PC-9 (cell line): ENCODE data around the gene TPPP. TPM values are rescaled to one million over a fixed set of nuclear protein-coding genes. Genes with fewer than 3 reads are reported as not detected.
"Not testable (repeated sequence)": the region's sequence is repeated elsewhere in the genome, so short reads cannot be mapped to it uniquely, and the experiment has no call there.

ENCODE experiments used
- BruUV-seq: library from RNA; stranded (reverse); fragments of 400-500 nt; replicated peaks from 2 replicates; lab custom pipeline; 2021; lab: Mats Ljungman, UMichigan
- CTCF ChIA-PET: fragments of 300-600 bp; sonication (Branson Sonifier 250); formaldehyde crosslinking; loops from one replicate; lab custom pipeline; 2022; ENCODE audit warnings: antibody characterized with exemption; lab: Charles Lee
- POLR2A ChIA-PET: fragments of 300-600 bp; sonication (Branson Sonifier 250); formaldehyde crosslinking; loops from one replicate; lab custom pipeline; 2022; ENCODE audit warnings: antibody characterized with exemption; ENCODE audit not compliant: unreplicated experiment; lab: Charles Lee
- DNase-seq, 2 experiments: peaks; one replicate each; pipeline versions ENCODE4 v3.0.0 to v3.0.0-alpha.2; 2015 to 2022; ENCODE audit warnings: mixed read lengths in 1 of 2
- H2AFZ ChIP-seq: fragments of 200-600 bp; sonication (generic); 2 replicates; pipeline ENCODE4 v1.8.1; 2017; ENCODE audit warnings: antibody characterized with exemption
- H3F3A ChIP-seq: fragments of 200-600 bp; sonication (generic); 2 replicates; pipeline ENCODE4 v1.8.1; 2017; ENCODE audit warnings: antibody characterized with exemption, mild to moderate bottlenecking, low read depth; ENCODE audit not compliant: insufficient read depth
- H3K27ac ChIP-seq: fragments of 200-600 bp; sonication (generic); 2 replicates; pipeline ENCODE4 v1.6.1; 2016; ENCODE audit warnings: mixed run types
- H3K27me3 ChIP-seq: fragments of 200-600 bp; sonication (generic); 2 replicates; pipeline ENCODE4 v1.6.1; 2016; ENCODE audit warnings: low read depth, mixed run types; ENCODE audit not compliant: insufficient read depth
- H3K36me3 ChIP-seq: fragments of 200-600 bp; sonication (generic); 2 replicates; pipeline ENCODE4 v1.6.1; 2016; ENCODE audit warnings: low read depth, mixed run types
- H3K4me1 ChIP-seq: fragments of 200-600 bp; sonication (generic); replicated peaks from 2 replicates; pipeline ENCODE4 v1.6.1; 2016; ENCODE audit warnings: mixed run types; ENCODE audit not compliant: insufficient read depth
- H3K4me2 ChIP-seq: fragments of 200-600 bp; sonication (generic); 2 replicates; pipeline ENCODE4 v1.6.1; 2017; ENCODE audit warnings: mixed run types
- H3K4me3 ChIP-seq: fragments of 200-600 bp; sonication (generic); 2 replicates; pipeline ENCODE4 v1.6.1; 2016; ENCODE audit warnings: mixed run types
- H3K79me2 ChIP-seq: fragments of 200-600 bp; sonication (generic); 2 replicates; pipeline ENCODE4 v1.6.1; 2017; ENCODE audit warnings: low read depth, mixed run types
- H3K9me2 ChIP-seq: fragments of 200-600 bp; sonication (generic); 2 replicates; pipeline ENCODE4 v1.8.1; 2017; ENCODE audit warnings: mild to moderate bottlenecking; ENCODE audit not compliant: insufficient read depth
- H3K9me3 ChIP-seq: fragments of 200-600 bp; sonication (generic); 2 replicates; pipeline ENCODE4 v1.8.1; 2016; ENCODE audit warnings: low read depth; ENCODE audit not compliant: insufficient read depth
- H4K20me1 ChIP-seq: fragments of 200-600 bp; sonication (generic); 2 replicates; pipeline ENCODE4 v1.8.1; 2017; ENCODE audit not compliant: insufficient read depth
- EZH2 ChIP-seq: fragments of 200-600 bp; sonication (generic); IDR thresholded peaks from 2 replicates; pipeline ENCODE4 v1.8.0; 2017; ENCODE audit warnings: antibody characterized with exemption, low read depth
- intact Hi-C: fragments of 100-400 bp; cut with micrococcal nuclease; formaldehyde crosslinking; loops from one replicate; pipeline ENCODE4 v1.10.0; 2022; ENCODE audit not compliant: unreplicated experiment
- total RNA-seq: library from RNA; stranded (reverse); gene quantifications from 2 replicates; pipeline ENCODE4 v1.2.3, GENCODE V29; 2021
- TF ChIP-seq, protein P1 (sequence below): fragments of 200-600 bp; sonication (generic); conservative IDR thresholded peaks from 2 replicates; pipeline ENCODE4 v1.6.1; 2017; ENCODE audit warnings: mixed run types, antibody characterized with exemption, mild to moderate bottlenecking, moderate library complexity

TPPP gene
- total RNA-seq, 1 experiment from 2014 or later = 0.17 TPM

- CTCF ChIA-PET, H3K4me3 ChIP-seq, POLR2A ChIA-PET, H3K36me3 ChIP-seq, intact Hi-C loops, H3F3A ChIP-seq, H3K9me2 ChIP-seq, H3K4me1 ChIP-seq, H3K27ac ChIP-seq, H3K4me2 ChIP-seq, H2AFZ ChIP-seq, BruUV-seq, DNase-seq, H3K9me3 ChIP-seq, H3K79me2 ChIP-seq, H4K20me1 ChIP-seq: not testable (repeated sequence)
- peaks cover 66% of the 10 kb centered on the region for H3K27me3 ChIP-seq
Measured at GRCh38 chr5:723865-724264, 30.7 kb upstream of the TPPP start.

DNA sequence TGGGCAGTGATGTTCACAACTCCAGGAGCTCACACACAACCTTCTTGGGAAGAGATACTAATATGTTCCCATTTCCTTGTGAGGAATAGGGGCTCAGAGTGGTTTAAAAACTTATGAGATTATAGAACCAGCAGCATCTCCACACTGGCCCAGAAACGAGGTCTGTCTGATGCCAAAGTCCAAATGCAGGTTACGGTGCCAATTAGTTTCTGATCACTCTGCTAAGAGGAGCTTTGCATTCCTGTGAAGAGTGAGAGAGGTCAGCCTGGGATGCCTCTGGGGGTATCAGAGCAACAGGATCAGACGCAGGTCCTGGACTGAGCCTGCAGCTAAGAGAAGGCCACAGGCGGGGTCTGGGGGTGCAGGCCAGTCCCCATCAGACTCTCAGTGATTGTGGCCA lies 30.2 kb upstream of the TPPP start:
- DNase-seq, H3K36me3 ChIP-seq, POLR2A ChIA-PET, BruUV-seq, H3K9me2 ChIP-seq, H3K4me3 ChIP-seq, CTCF ChIA-PET, H4K20me1 ChIP-seq, H3K4me1 ChIP-seq, H3K9me3 ChIP-seq, intact Hi-C loops, H3K79me2 ChIP-seq, H2AFZ ChIP-seq, H3K27ac ChIP-seq, H3K4me2 ChIP-seq, H3F3A ChIP-seq: not testable (repeated sequence)
- peaks cover 63% of the 10 kb centered on the region for H3K27me3 ChIP-seq

GRCh38 chr5:719379-719778 lies 26.2 kb upstream of the TPPP start:
- intact Hi-C loops = not testable (repeated sequence)

GRCh38 chr5:717143-717542 lies 24.0 kb upstream of the TPPP start:
- BruUV-seq = no TSS peak
- Histone ChIP-seq H3K27me3 (peaks cover 74% of the 10 kb centered on the region), H3K4me1 (no peaks in the 10 kb centered on the region), H3K4me2 (no peak overlapping the region), H3K9me2 (no peaks in the 10 kb centered on the region), H3K27ac (no peak overlapping the region), H4K20me1 (no peaks in the 10 kb centered on the region), H3K36me3 (no peaks in the 10 kb centered on the region), H3K9me3 (no peaks in the 10 kb centered on the region), H3K4me3 (no peak overlapping the region), H3F3A (no peaks in the 10 kb centered on the region), H2AFZ (no peak overlapping the region), H3K79me2 (no peaks in the 10 kb centered on the region)
- POLR2A ChIA-PET = no interaction called here
- intact Hi-C loops = no loop called here
- TF ChIP-seq, protein P1, sequence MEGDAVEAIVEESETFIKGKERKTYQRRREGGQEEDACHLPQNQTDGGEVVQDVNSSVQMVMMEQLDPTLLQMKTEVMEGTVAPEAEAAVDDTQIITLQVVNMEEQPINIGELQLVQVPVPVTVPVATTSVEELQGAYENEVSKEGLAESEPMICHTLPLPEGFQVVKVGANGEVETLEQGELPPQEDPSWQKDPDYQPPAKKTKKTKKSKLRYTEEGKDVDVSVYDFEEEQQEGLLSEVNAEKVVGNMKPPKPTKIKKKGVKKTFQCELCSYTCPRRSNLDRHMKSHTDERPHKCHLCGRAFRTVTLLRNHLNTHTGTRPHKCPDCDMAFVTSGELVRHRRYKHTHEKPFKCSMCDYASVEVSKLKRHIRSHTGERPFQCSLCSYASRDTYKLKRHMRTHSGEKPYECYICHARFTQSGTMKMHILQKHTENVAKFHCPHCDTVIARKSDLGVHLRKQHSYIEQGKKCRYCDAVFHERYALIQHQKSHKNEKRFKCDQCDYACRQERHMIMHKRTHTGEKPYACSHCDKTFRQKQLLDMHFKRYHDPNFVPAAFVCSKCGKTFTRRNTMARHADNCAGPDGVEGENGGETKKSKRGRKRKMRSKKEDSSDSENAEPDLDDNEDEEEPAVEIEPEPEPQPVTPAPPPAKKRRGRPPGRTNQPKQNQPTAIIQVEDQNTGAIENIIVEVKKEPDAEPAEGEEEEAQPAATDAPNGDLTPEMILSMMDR = no peak
- no peak for TF ChIP-seq EZH2
- peak in 1 of 2 experiments; percentile 19 for DNase-seq
- CTCF ChIA-PET = no interaction called here

More at GRCh38 chr5:719379-719778, 26.2 kb upstream of the TPPP start:
- H3K9me2 ChIP-seq, BruUV-seq, H3K79me2 ChIP-seq, H3K27ac ChIP-seq, POLR2A ChIA-PET, H4K20me1 ChIP-seq, H3K4me1 ChIP-seq, H3K4me2 ChIP-seq, H2AFZ ChIP-seq, H3K36me3 ChIP-seq, H3F3A ChIP-seq, H3K9me3 ChIP-seq, H3K4me3 ChIP-seq, CTCF ChIA-PET: not testable (repeated sequence)
- peak in 1 of 2 experiments; percentile 26 for DNase-seq
- H3K27me3 ChIP-seq = peaks cover 73% of the 10 kb centered on the region

DNA sequence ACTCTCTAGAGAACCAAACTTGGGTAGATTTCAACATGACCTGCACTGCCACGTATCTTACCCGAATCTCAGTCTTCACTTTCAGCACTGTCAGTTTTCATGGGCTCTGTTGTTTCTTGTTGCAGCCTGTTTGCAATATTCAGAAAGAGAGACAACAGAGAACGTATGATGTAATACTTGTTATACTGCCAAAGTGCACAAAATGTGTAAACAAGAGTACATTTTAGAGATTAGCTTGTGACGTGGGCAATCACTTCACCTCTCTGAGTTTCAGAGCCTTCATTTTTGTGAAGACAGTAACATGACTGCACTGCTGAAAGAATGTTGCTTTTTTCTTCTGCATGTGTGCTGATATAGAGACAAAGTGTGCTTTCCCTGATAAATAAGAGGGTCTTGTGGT lies 23.6 kb upstream of the TPPP start:
- H3K27ac ChIP-seq, H2AFZ ChIP-seq, POLR2A ChIA-PET, H3K36me3 ChIP-seq, H3K9me2 ChIP-seq, BruUV-seq, H4K20me1 ChIP-seq, H3F3A ChIP-seq, H3K9me3 ChIP-seq, H3K4me3 ChIP-seq, H3K4me1 ChIP-seq, H3K4me2 ChIP-seq, CTCF ChIA-PET, intact Hi-C loops, H3K79me2 ChIP-seq: not testable (repeated sequence)
- H3K27me3 ChIP-seq = peaks cover 70% of the 10 kb centered on the region
- DNase-seq = peak in 1 of 2 experiments; percentile 32

DNA sequence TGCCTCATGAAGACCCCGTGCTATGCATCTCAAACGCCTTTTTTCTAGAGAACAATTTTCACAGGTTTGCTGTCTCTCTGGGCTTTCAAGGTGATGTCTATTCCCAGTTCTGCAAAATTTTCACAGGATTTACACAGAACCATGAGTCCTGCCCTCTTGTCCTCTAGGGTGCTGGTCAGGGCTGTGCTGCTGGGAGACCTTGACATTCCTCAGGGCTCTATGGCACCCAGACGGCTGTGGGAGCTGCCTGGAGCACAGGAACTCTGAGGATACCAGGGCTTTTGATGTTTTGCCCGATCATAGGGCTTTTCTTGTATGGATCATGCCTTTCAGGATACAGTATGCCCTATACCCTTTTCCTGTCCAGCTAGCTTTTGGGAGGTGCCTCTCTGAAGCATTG lies 22.5 kb upstream of the TPPP start:
- H3K36me3 ChIP-seq, intact Hi-C loops, H4K20me1 ChIP-seq, DNase-seq, BruUV-seq, H3K4me2 ChIP-seq, H3K79me2 ChIP-seq, H3K4me1 ChIP-seq, CTCF ChIA-PET, H3K4me3 ChIP-seq, H2AFZ ChIP-seq, H3K27ac ChIP-seq, H3K9me3 ChIP-seq, H3K9me2 ChIP-seq, H3F3A ChIP-seq, POLR2A ChIA-PET: not testable (repeated sequence)
- H3K27me3 ChIP-seq = peaks cover 71% of the 10 kb centered on the region
